ENCODE results near the gene SPAG9.

GRCh38 chr17:50924800-50925199 lies 195.9 kb downstream of the SPAG9 start:
- TF ChIP-seq SUZ12 (IDR thresholded peaks at IDR 0.05; ENCODE audit: low read length) (no peak), CTCF (IDR thresholded peaks at IDR 0.05; ENCODE audit: control extremely low read depth in 1 of 3, insufficient read depth in 1 of 3, low read depth in 1 of 3, low read length in 3 of 3) (no peak), CREB1 (IDR thresholded peaks at IDR 0.05) (no peak), CBX8 (IDR thresholded peaks at IDR 0.05; ENCODE audit: borderline replicate concordance, low read depth, low read length) (no peak)

Measured in H1 (cell line).